Measurements from ENCODE around the gene CACNB3. TPM values are rescaled to one million over a fixed set of nuclear protein-coding genes. Genes with fewer than 3 reads are reported as not detected.
"Not testable (repeated sequence)": the region's sequence is repeated elsewhere in the genome, so short reads cannot be mapped to it uniquely, and the experiment has no call there.

CACNB3 gene
- total RNA-seq, 1 donor = 27.7 TPM

- TF ChIP-seq CTCF (IDR thresholded peaks at IDR 0.05; ENCODE audit: insufficient read depth, low read length) = no peak
- DNase-seq (ENCODE audit: low read depth) = no peak
- H3K4me3 ChIP-seq (ENCODE audit: low read depth, low read length) = no peak overlapping the region
Observed at GRCh38 chr12:48863291-48863690, 45.0 kb downstream of the CACNB3 start.

- DNase-seq (ENCODE audit: low read depth) = peak; percentile 94
- peak within 1 kb of the TSS; percentile 82 for H3K4me3 ChIP-seq (ENCODE audit: low read depth, low read length)
- TF ChIP-seq CTCF (IDR thresholded peaks at IDR 0.05; ENCODE audit: insufficient read depth, low read length) = no peak
Observed at GRCh38 chr12:48865281-48866051, 47.2 kb downstream of the CACNB3 start, which contains the start of gene RND1. TSS of gene RND1 (minus strand) at chr12:48865870. CDS start at chr12:48865767, 103 bp downstream.

- peak overlapping the region; percentile 7 for H3K4me3 ChIP-seq (ENCODE audit: low read depth, low read length)
- no peak for TF ChIP-seq CTCF (IDR thresholded peaks at IDR 0.05; ENCODE audit: insufficient read depth, low read length)
Observed at GRCh38 chr12:48866052-48866711, 47.9 kb downstream of the CACNB3 start.

GRCh38 chr12:48868451-48868850 is 50.2 kb downstream of the CACNB3 start:
- no peak for TF ChIP-seq CTCF (IDR thresholded peaks at IDR 0.05; ENCODE audit: insufficient read depth, low read length)
- no peak overlapping the region for H3K4me3 ChIP-seq (ENCODE audit: low read depth, low read length)
- DNase-seq (ENCODE audit: low read depth) = peak; percentile 44

More at GRCh38 chr12:48866052-48866711, 47.9 kb downstream of the CACNB3 start:
- DNase-seq (ENCODE audit: low read depth) = no peak

- no peak for TF ChIP-seq CTCF (IDR thresholded peaks at IDR 0.05; ENCODE audit: insufficient read depth, low read length)
- no peak overlapping the region for H3K4me3 ChIP-seq (ENCODE audit: low read depth, low read length)
- DNase-seq (ENCODE audit: low read depth) = no peak
Observed at GRCh38 chr12:48869191-48869590, 50.9 kb downstream of the CACNB3 start.

- H3K4me3 ChIP-seq (ENCODE audit: low read depth, low read length) = no peak overlapping the region
- no peak for TF ChIP-seq CTCF (IDR thresholded peaks at IDR 0.05; ENCODE audit: insufficient read depth, low read length)
- DNase-seq (ENCODE audit: low read depth) = peak; percentile 78
Observed at GRCh38 chr12:48873096-48873495, 54.8 kb downstream of the CACNB3 start.

GRCh38 chr12:48873534-48873933 is 55.2 kb downstream of the CACNB3 start:
- not testable (repeated sequence) for DNase-seq (ENCODE audit: low read depth); H3K4me3 ChIP-seq (ENCODE audit: low read depth, low read length)
